GM21825 (cell line): ENCODE data around the gene FYB1.
"Not testable (repeated sequence)": the region's sequence is repeated elsewhere in the genome, so short reads cannot be mapped to it uniquely, and the experiment has no call there.

Experiments
- ATAC-seq: cut with Tn5 transposase; IDR thresholded peaks from one replicate; pipeline ENCODE4 v1.9.1; 2021; ENCODE audit warnings: mild to moderate bottlenecking, moderate library complexity; ENCODE audit not compliant: unreplicated experiment

The FYB1 gene

GRCh38 chr5:39190311-39191102 is 28.9 kb downstream of the FYB1 start:
- ATAC-seq = no peak

GRCh38 chr5:39189292-39189955 is 29.9 kb downstream of the FYB1 start:
- ATAC-seq = no peak

GRCh38 chr5:39187831-39188731 is 31.3 kb downstream of the FYB1 start:
- ATAC-seq = no peak

DNA sequence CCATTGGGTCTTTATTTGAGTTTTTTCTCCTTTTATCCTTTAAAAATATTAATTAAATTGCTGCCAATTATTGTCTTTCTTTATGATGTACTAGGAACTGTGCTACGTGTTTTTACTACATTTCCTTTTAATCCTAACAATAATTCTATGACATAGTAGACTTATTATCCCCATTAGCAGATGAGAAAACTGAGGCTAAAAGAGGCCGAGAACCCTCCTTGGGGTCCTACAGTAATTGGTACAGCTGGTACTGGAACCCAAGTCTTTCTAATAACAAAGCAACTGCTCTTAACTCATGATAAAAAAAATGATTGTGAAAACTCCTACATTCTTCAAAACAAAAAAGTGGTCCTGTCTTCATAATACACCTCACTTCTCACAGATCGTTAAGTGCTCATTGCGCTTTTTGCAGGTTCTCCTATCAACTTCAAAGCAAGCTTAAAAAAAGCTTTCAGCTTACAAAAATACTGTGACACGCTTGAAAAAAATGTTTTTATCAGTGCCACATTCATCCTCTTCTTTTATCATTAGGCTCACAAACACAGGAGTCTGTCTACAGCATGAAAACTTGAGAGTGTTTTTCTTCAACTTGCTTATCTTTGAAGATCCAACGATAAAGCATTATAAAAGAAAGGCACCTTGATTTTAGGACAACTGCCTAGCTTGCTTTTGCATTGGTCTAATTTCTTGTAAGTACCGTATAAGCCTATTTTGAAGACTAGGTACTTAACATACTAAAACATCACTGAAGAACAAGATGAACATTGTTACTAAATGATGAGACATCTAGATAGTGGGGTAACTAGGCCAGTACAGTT is 32.4 kb downstream of the FYB1 start:
- no peak for ATAC-seq

DNA sequence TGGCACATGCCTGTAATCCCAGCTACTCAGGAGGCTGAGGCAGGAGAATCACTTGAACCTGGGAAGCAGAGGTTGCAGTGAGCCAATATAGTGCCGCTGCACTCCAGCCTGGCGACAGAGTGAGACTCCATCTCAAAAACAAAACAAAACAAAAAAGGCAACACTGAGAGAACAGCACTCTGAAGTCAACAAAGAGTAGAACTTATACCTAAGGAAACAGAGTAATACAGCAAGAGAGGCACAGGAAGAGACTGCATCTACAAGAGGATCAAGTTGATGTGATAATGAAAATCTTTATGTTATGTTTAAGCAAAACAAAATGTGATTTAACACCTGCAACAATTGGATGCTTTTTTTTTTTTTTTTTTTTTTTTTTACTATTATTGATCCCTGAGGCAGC is 33.1 kb downstream of the FYB1 start:
- no peak for ATAC-seq

DNA sequence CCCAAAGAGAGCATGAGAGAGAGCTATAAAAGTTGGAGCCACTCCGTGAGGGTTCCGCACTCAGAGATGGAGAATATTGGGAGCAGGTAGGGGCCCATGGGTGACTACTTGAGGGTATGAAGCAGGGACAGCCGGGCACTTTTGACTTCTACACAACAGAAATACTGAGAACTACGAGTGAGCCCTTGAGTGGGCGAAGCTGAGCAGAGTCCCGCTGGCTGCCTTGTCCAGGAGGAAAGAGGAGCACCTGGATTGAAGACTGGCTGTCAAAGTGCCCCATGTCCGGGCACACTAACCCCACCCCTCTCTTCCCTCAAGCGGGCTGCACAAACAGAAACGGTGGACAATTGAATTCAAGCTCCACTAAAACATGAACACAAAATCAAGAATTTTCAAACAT is 33.6 kb downstream of the FYB1 start:
- no peak for ATAC-seq

GRCh38 chr5:39179561-39179960 is 39.8 kb downstream of the FYB1 start:
- ATAC-seq = not testable (repeated sequence)

DNA sequence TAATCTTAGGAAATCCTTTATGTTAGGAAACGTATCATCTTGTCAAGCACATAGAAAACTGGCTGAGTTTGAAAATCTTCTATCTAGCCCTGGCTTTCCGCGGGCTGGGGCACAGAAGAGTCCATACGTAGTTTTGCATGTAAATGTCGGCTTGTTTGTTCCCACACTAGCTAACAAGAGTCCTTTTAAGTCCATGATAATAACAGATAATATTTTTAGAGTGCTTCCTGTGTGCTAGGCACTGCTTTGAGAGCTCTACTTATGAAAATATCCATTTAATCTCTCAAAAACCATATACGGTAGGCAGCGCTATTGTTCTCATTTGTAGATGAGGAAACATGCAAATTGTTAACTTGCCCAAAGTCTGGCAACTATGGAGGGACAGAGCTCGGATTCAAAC is 40.5 kb downstream of the FYB1 start:
- ATAC-seq = no peak

- no peak for ATAC-seq
Measured at GRCh38 chr5:39178171-39178570, 41.2 kb downstream of the FYB1 start.

- peak; percentile 66 for ATAC-seq
Measured at GRCh38 chr5:39177631-39177964, 41.8 kb downstream of the FYB1 start.

GRCh38 chr5:39176759-39177630 is 42.4 kb downstream of the FYB1 start:
- ATAC-seq = no peak

- no peak for ATAC-seq
Measured at GRCh38 chr5:39175273-39175955, 43.9 kb downstream of the FYB1 start.

- ATAC-seq = no peak
Measured at GRCh38 chr5:39173069-39173468, 46.3 kb downstream of the FYB1 start.

GRCh38 chr5:39172593-39172992 is 46.8 kb downstream of the FYB1 start:
- no peak for ATAC-seq

- no peak for ATAC-seq
Measured at GRCh38 chr5:39171647-39172046, 47.7 kb downstream of the FYB1 start.

DNA sequence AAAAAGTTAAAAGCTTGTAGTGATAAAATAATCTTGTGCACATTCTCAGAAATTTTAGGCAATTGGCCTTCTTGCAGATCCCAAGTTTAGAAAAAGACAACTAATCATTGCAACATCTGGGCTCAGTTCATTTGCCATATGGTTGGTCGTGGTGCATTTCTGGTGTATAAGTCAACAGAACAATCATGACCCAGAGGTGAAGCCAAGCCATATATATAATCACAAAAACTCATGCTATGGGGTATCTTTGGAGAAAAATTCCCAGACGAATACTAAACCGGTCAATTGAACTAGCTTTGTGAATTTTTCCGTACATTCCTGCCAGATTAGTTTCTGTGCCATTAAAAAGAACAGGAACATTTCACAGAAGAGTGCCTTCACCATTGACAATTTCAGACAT is 50.3 kb downstream of the FYB1 start:
- ATAC-seq = no peak

DNA sequence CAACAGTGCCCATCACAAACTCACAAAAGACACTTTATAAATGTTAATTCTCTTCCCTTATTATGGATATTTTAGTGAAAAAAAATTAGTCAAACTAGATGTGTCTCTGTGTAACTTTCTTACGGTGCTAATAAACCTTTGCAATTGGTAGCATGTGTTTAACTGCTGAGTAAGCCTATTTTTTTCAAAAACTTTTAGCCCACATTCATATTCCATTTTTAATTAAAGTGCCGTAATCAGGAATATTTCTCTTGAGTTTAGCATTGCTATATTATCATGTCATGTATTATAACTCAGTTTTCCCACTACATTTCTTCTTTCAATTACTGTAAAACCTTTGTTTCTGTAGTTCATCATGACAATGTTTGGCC is 51.4 kb downstream of the FYB1 start:
- ATAC-seq = no peak

GRCh38 chr5:39167141-39167971 is 52.0 kb downstream of the FYB1 start:
- no peak for ATAC-seq
